IMR-90 (cell line): ENCODE measurements around the gene ZNF385B. TPM values are rescaled to one million over a fixed set of nuclear protein-coding genes. Genes with fewer than 3 reads are reported as not detected.

ENCODE experiments used
- ATAC-seq: fragments of 200-7000 bp; cut with Tn5 transposase; 2 replicates; pipeline ENCODE4 v1.9.1; 2020; ENCODE audit warnings: low read depth, mild to moderate bottlenecking, moderate library complexity
- BruUV-seq: library from RNA; stranded (reverse); fragments of 400-500 nt; replicated peaks from 2 replicates; lab custom pipeline; 2021; lab: Mats Ljungman, UMichigan
- CTCF ChIA-PET: fragments of 300-600 bp; formaldehyde crosslinking; extraction: SDS; loops from one replicate; lab custom pipeline; 2021; ENCODE audit warnings: antibody characterized with exemption; lab: Yijun Ruan, JAX
- POLR2A ChIA-PET: fragments of 300-600 bp; sonication (Branson Sonifier 250); formaldehyde crosslinking; loops from one replicate; lab custom pipeline; 2022; ENCODE audit warnings: antibody characterized with exemption; ENCODE audit not compliant: unreplicated experiment; lab: Charles Lee
- DNase-seq: peaks from one replicate; pipeline ENCODE4 v3.0.0; 2013
- H2AFZ ChIP-seq: replicated peaks from 2 replicates; pipeline ENCODE3; 2013; ENCODE audit warnings: low read length, mild to moderate bottlenecking; ENCODE audit not compliant: poor library complexity
- H2AK5ac ChIP-seq: 2 replicates; pipeline ENCODE4 v1.6.1; 2013; ENCODE audit warnings: low read depth, low read length, inconsistent platforms
- H2AK9ac ChIP-seq: replicated peaks from 2 replicates; pipeline ENCODE3; 2013; ENCODE audit warnings: mild to moderate bottlenecking, low read depth, low read length, moderate library complexity; ENCODE audit not compliant: poor library complexity
- H2BK120ac ChIP-seq: 2 replicates; pipeline ENCODE4 v1.6.1; 2013; ENCODE audit warnings: low read depth, low read length, inconsistent platforms
- H2BK15ac ChIP-seq: 3 replicates; pipeline ENCODE4 v1.6.1; 2013; ENCODE audit warnings: low read depth, low read length, inconsistent platforms
- H2BK20ac ChIP-seq: 2 replicates; pipeline ENCODE4 v1.6.1; 2013; ENCODE audit warnings: low read depth, mild to moderate bottlenecking, inconsistent platforms, low read length, moderate library complexity
- H2BK5ac ChIP-seq: 2 replicates; pipeline ENCODE4 v1.6.1; 2013; ENCODE audit warnings: mild to moderate bottlenecking, low read depth, low read length, inconsistent platforms; ENCODE audit not compliant: poor library complexity, severe bottlenecking
- H3K14ac ChIP-seq: replicated peaks from 2 replicates; pipeline ENCODE4 v1.6.1; 2013; ENCODE audit warnings: low read depth, low read length, inconsistent platforms
- H3K18ac ChIP-seq: 2 replicates; pipeline ENCODE4 v1.6.1; 2013; ENCODE audit warnings: low read depth, low read length, control low read depth
- H3K23ac ChIP-seq: 2 replicates; pipeline ENCODE4 v1.6.1; 2013; ENCODE audit warnings: low read depth, low read length, inconsistent platforms
- H3K27ac ChIP-seq: 2 replicates; pipeline ENCODE4 v1.5.1; 2013; ENCODE audit warnings: mild to moderate bottlenecking, control low read depth, low read length; ENCODE audit not compliant: insufficient read depth
- H3K27me3 ChIP-seq: 2 replicates; pipeline ENCODE4 v1.6.1; 2013; ENCODE audit warnings: low read length; ENCODE audit not compliant: control insufficient read depth, insufficient read depth
- H3K36me3 ChIP-seq: 2 replicates; pipeline ENCODE4 v1.6.1; 2013; ENCODE audit warnings: low read length, mixed read lengths; ENCODE audit not compliant: control insufficient read depth, insufficient read depth
- H3K4ac ChIP-seq: 2 replicates; pipeline ENCODE4 v1.6.1; 2013; ENCODE audit warnings: low read depth, low read length, inconsistent platforms
- H3K4me1 ChIP-seq: 2 replicates; pipeline ENCODE4 v1.6.1; 2013; ENCODE audit warnings: low read length, mixed read lengths; ENCODE audit not compliant: control insufficient read depth, insufficient read depth
- H3K4me2 ChIP-seq: 2 replicates; pipeline ENCODE4 v1.6.1; 2013; ENCODE audit warnings: low read depth, mild to moderate bottlenecking, control low read depth, low read length, moderate library complexity
- H3K4me3 ChIP-seq: 2 replicates; pipeline ENCODE4 v1.5.1; 2013; ENCODE audit warnings: low read depth, mild to moderate bottlenecking, control low read depth, low read length, moderate library complexity; ENCODE audit not compliant: insufficient read depth
- H3K56ac ChIP-seq: 2 replicates; pipeline ENCODE4 v1.6.1; 2013; ENCODE audit warnings: low read length, inconsistent platforms; ENCODE audit not compliant: insufficient read depth; ENCODE audit errors: extremely low read depth
- H3K79me1 ChIP-seq, 2 experiments: 2 replicates each; pipeline ENCODE4 v1.6.1; 2013; ENCODE audit warnings: low read length in 2 of 2, inconsistent platforms in 1 of 2, low read depth in 1 of 2
- H3K9ac ChIP-seq: 2 replicates; pipeline ENCODE4 v1.6.1; 2013; ENCODE audit warnings: low read depth, low read length, control low read depth
- H3K9me1 ChIP-seq: 2 replicates; pipeline ENCODE4 v1.6.1; 2013; ENCODE audit warnings: low read length, inconsistent platforms; ENCODE audit not compliant: insufficient read depth
- H3K9me3 ChIP-seq: 2 replicates; pipeline ENCODE4 v1.6.1; 2013; ENCODE audit warnings: low read length; ENCODE audit not compliant: control insufficient read depth, insufficient read depth
- H4K20me1 ChIP-seq: 2 replicates; pipeline ENCODE4 v1.6.1; 2013; ENCODE audit warnings: low read length, inconsistent platforms; ENCODE audit not compliant: insufficient read depth
- H4K5ac ChIP-seq: 2 replicates; pipeline ENCODE4 v1.6.1; 2013; ENCODE audit warnings: mild to moderate bottlenecking, low read depth, low read length, control low read depth
- H4K8ac ChIP-seq, 2 experiments: 2 replicates each; pipeline ENCODE4 v1.6.1; 2013; ENCODE audit warnings: low read depth in 2 of 2, low read length in 2 of 2, control low read depth in 1 of 2, inconsistent platforms in 1 of 2
- H4K91ac ChIP-seq: 2 replicates; pipeline ENCODE4 v1.6.1; 2013; ENCODE audit warnings: low read depth, low read length, inconsistent platforms; ENCODE audit not compliant: insufficient read depth
- BHLHE40 ChIP-seq: fragments of 150-350 bp; IDR thresholded peaks from 2 replicates; pipeline ENCODE4 v1.6.1; 2016; ENCODE audit warnings: mild to moderate bottlenecking, low read depth, low read length
- CEBPB ChIP-seq: IDR thresholded peaks from 2 replicates; pipeline ENCODE4 v1.6.1; 2012; ENCODE audit warnings: low read depth, low read length, improper control_type of control experiment
- CHD1 ChIP-seq: IDR thresholded peaks from 2 replicates; pipeline ENCODE4 v1.6.1; 2012; ENCODE audit warnings: low read depth, low read length, improper control_type of control experiment
- CTCF ChIP-seq: conservative IDR thresholded peaks from 2 replicates; pipeline ENCODE4 v1.5.1; 2012; ENCODE audit warnings: mild to moderate bottlenecking, low read depth, low read length, improper control_type of control experiment
- ELK1 ChIP-seq: fragments of 150-350 bp; IDR thresholded peaks from 2 replicates; pipeline ENCODE4 v1.6.1; 2016; ENCODE audit warnings: low read depth, mild to moderate bottlenecking, low read length, moderate library complexity, borderline replicate concordance
- FOS ChIP-seq: fragments of 150-350 bp; IDR thresholded peaks from 2 replicates; pipeline ENCODE4 v1.6.1; 2016; ENCODE audit warnings: low read depth, low read length
- MAFK ChIP-seq: IDR thresholded peaks from 2 replicates; pipeline ENCODE4 v1.6.1; 2012; ENCODE audit warnings: low read depth, low read length, improper control_type of control experiment
- MAZ ChIP-seq: IDR thresholded peaks from 2 replicates; pipeline ENCODE4 v1.6.1; 2012; ENCODE audit warnings: low read depth, mild to moderate bottlenecking, low read length, improper control_type of control experiment, moderate library complexity, borderline replicate concordance
- MXI1 ChIP-seq: IDR thresholded peaks from 2 replicates; pipeline ENCODE4 v1.6.1; 2012; ENCODE audit warnings: low read depth, mild to moderate bottlenecking, low read length, moderate library complexity, borderline replicate concordance
- NFE2L2 ChIP-seq: fragments of 150-350 bp; IDR thresholded peaks from 2 replicates; pipeline ENCODE4 v1.6.1; 2016; ENCODE audit warnings: low read depth, mild to moderate bottlenecking, low read length
- POLR2A ChIP-seq: IDR thresholded peaks from 2 replicates; pipeline ENCODE4 v1.6.1; 2012; ENCODE audit warnings: mild to moderate bottlenecking, low read depth, low read length
- RAD21 ChIP-seq: IDR thresholded peaks from 2 replicates; pipeline ENCODE4 v1.6.1; 2012; ENCODE audit warnings: low read length, improper control_type of control experiment
- SMC3 ChIP-seq: fragments of 150-350 bp; IDR thresholded peaks from 2 replicates; pipeline ENCODE4 v1.6.1; 2016; ENCODE audit warnings: low read depth, mild to moderate bottlenecking, antibody characterized with exemption, low read length, moderate library complexity
- USF2 ChIP-seq: fragments of 150-350 bp; IDR thresholded peaks from 2 replicates; pipeline ENCODE4 v1.6.1; 2017; ENCODE audit warnings: mild to moderate bottlenecking, antibody characterized with exemption, low read length, low read depth
- WGBS, 2 experiments: methylation state at CpG; one replicate each; pipeline versions ENCODE4 v1.1.5 to v1.1.7; 2013; ENCODE audit warnings: missing lambda C conversion rate in 2 of 2; ENCODE audit not compliant: insufficient read length in 1 of 2; ENCODE audit errors: extremely low coverage in 2 of 2; 5-methylcytosine and 5-hydroxymethylcytosine counted together
- dilution Hi-C: fragments of 300-500 bp; cut with HindIII; formaldehyde crosslinking; loops from one replicate; pipeline ENCODE4 v1.14.3; 2018; ENCODE audit warnings: low sequenced_read_pairs; ENCODE audit not compliant: unreplicated experiment
- in situ Hi-C: fragments of 300-500 bp; cut with MboI; formaldehyde crosslinking; loops from 3 replicates; pipeline ENCODE4 v1.14.3; 2019; ENCODE audit warnings: low sequenced_read_pairs, inconsistent platforms, mixed read lengths
- intact Hi-C: fragments of 100-400 bp; cut with micrococcal nuclease; formaldehyde crosslinking; loops from 2 replicates; pipeline ENCODE4 v1.10.0; 2022
- polyA plus RNA-seq, 3 experiments: library from polyadenylated mRNA; depleted of rRNA; stranded (reverse); fragments of >200 nt; gene quantifications; 2 replicates each; pipeline ENCODE4 v1.2.3, GENCODE V29; 2012; ENCODE audit warnings: low replicate concordance in 1 of 3
- total RNA-seq: library from RNA; depleted of rRNA; stranded (reverse); fragments of >200 nt; gene quantifications from 2 replicates; pipeline ENCODE4 v1.2.3, GENCODE V29; 2012

Gene ZNF385B
- total and polyA plus RNA-seq, 2 of the 4 experiments (the other 2 are of a cell fraction) = not detected

- Histone ChIP-seq H3K9me1 (no peaks in the 10 kb centered on the region), H2BK120ac (no peak overlapping the region), H3K27me3 (no peaks in the 10 kb centered on the region), H2AK5ac (no peak overlapping the region), H4K91ac (no peak overlapping the region), H3K14ac (no peak overlapping the region), H3K79me1 (no peaks in the 10 kb centered on the region), H3K4ac (no peak overlapping the region), H4K20me1 (no peaks in the 10 kb centered on the region), H3K4me3 (no peak overlapping the region), H2AFZ (no peak overlapping the region), H3K56ac (no peak overlapping the region), H3K9ac (no peak overlapping the region), H3K4me2 (no peak overlapping the region), H3K9me3 (no peaks in the 10 kb centered on the region), H2BK15ac (no peak overlapping the region), H3K4me1 (no peaks in the 10 kb centered on the region), H4K8ac (no peak overlapping the region), H3K18ac (no peak overlapping the region), H2BK5ac (no peak overlapping the region), H3K27ac (no peak overlapping the region), H3K36me3 (no peaks in the 10 kb centered on the region), H2AK9ac (no peak overlapping the region), H4K5ac (no peak overlapping the region), H3K23ac (no peak overlapping the region), H2BK20ac (no peak overlapping the region)
- no peak for TF ChIP-seq NFE2L2
- TF ChIP-seq SMC3 = no peak
- no peak for TF ChIP-seq FOS
- TF ChIP-seq CEBPB = no peak
- TF ChIP-seq MAZ = no peak
- no peak for TF ChIP-seq MAFK
- no peak for TF ChIP-seq CTCF
- no peak for TF ChIP-seq BHLHE40
- TF ChIP-seq RAD21 = no peak
- TF ChIP-seq CHD1 = no peak
- TF ChIP-seq ELK1 = no peak
- TF ChIP-seq USF2 = no peak
- no peak for TF ChIP-seq MXI1
- TF ChIP-seq POLR2A = no peak
- intact Hi-C loops (no loop called here), in situ Hi-C loops (no loop called here), dilution Hi-C loops (no loop called here)
- POLR2A ChIA-PET = no interaction called here
- no peak for DNase-seq
- CTCF ChIA-PET = no interaction called here
- ATAC-seq = no peak
- BruUV-seq = no TSS peak
- no CpG with 5 or more reads among the region's 1 CpG for WGBS, 2 experiments
Observed at GRCh38 chr2:179785902-179786301, 75.5 kb downstream of the ZNF385B start.
